ENCODE data around the gene USP48. TPM values are rescaled to one million over a fixed set of nuclear protein-coding genes. Genes with fewer than 3 reads are reported as not detected.

Gene USP48
- total RNA-seq, 1 donor from 2014 or later = 56.4 TPM

GRCh38 chr1:21667348-21668231, 115.4 kb downstream of the USP48 start:
- H3K4me3 ChIP-seq = no peak overlapping the region
- peaks cover 30% of the 10 kb centered on the region for H3K4me1 ChIP-seq
- no peak overlapping the region for H3K27ac ChIP-seq

GRCh38 chr1:21666576-21667320, 116.2 kb downstream of the USP48 start:
- no peak for ATAC-seq
- Histone ChIP-seq H3K27me3 (peaks cover 35% of the 10 kb centered on the region), H3K27ac (no peak overlapping the region), H3K4me3 (no peak overlapping the region), H3K9me3 (no peaks in the 10 kb centered on the region), H3K4me1 (peaks cover 22% of the 10 kb centered on the region), H3K36me3 (no peaks in the 10 kb centered on the region)
- intact Hi-C loops (cut with DNase I) = no loop called here
- TF ChIP-seq CTCF (IDR thresholded peaks at IDR 0.05) = no peak
- peak; percentile 40 for DNase-seq

More at GRCh38 chr1:21667348-21668231, 115.4 kb downstream of the USP48 start:
- no peaks in the 10 kb centered on the region for H3K36me3 ChIP-seq
- intact Hi-C loops (cut with DNase I) = no loop called here
- DNase-seq (no peak), ATAC-seq (no peak)
- TF ChIP-seq CTCF (IDR thresholded peaks at IDR 0.05) = no peak
- H3K27me3 ChIP-seq = peaks cover 35% of the 10 kb centered on the region
- H3K9me3 ChIP-seq = no peaks in the 10 kb centered on the region

- Histone ChIP-seq H3K4me3 (no peak overlapping the region), H3K27ac (no peak overlapping the region), H3K9me3 (no peaks in the 10 kb centered on the region), H3K36me3 (no peaks in the 10 kb centered on the region), H3K4me1 (peaks cover 19% of the 10 kb centered on the region), H3K27me3 (peaks cover 35% of the 10 kb centered on the region)
- no peak for TF ChIP-seq CTCF (IDR thresholded peaks at IDR 0.05)
- peak; percentile 49 for ATAC-seq
- intact Hi-C loops (cut with DNase I) = no loop called here
- DNase-seq = peak; percentile 73
Measured at GRCh38 chr1:21665711-21666575, 117.0 kb downstream of the USP48 start.

- no peaks in the 10 kb centered on the region for H3K36me3 ChIP-seq
- H3K9me3 ChIP-seq = no peaks in the 10 kb centered on the region
- no peak for TF ChIP-seq CTCF (IDR thresholded peaks at IDR 0.05)
- intact Hi-C loops (cut with DNase I) = no loop called here
- DNase-seq (peak; percentile 36), ATAC-seq (no peak)
- H3K27me3 ChIP-seq = peaks cover 37% of the 10 kb centered on the region
- peaks cover 19% of the 10 kb centered on the region for H3K4me1 ChIP-seq
- H3K4me3 ChIP-seq = no peak overlapping the region
- H3K27ac ChIP-seq = no peak overlapping the region
Measured at GRCh38 chr1:21664806-21665588, 118.0 kb downstream of the USP48 start.

Measured in upper lobe of right lung (tissue), 1 donor.